Fibroblast of mammary gland (primary cell): ENCODE results near the gene MIGA1.

Experiments used
- DNase-seq: peaks from one replicate; pipeline ENCODE4 v3.0.0-alpha.2; 2010; ENCODE audit warnings: low read depth
- H3K4me3 ChIP-seq: 2 replicates; pipeline ENCODE4 v1.5.1; 2011; ENCODE audit warnings: low read depth, mild to moderate bottlenecking, low read length, moderate library complexity; ENCODE audit not compliant: control insufficient read depth
- CTCF ChIP-seq: conservative IDR thresholded peaks from 2 replicates; pipeline ENCODE4 v1.5.1; 2011; ENCODE audit warnings: low read depth, low read length, inconsistent platforms; ENCODE audit not compliant: control insufficient read depth, insufficient read depth

MIGA1 gene

GRCh38 chr1:77831976-77832711 lies 52.7 kb downstream of the MIGA1 start:
- TF ChIP-seq CTCF: no peak
- no peak overlapping the region for H3K4me3 ChIP-seq
- peak; percentile 86 for DNase-seq

GRCh38 chr1:77832901-77833300 lies 53.5 kb downstream of the MIGA1 start:
- peak; percentile 99 for DNase-seq
- H3K4me3 ChIP-seq: no peak overlapping the region
- no peak for TF ChIP-seq CTCF

GRCh38 chr1:77833521-77834100 lies 54.2 kb downstream of the MIGA1 start:
- TF ChIP-seq CTCF: no peak
- no peak overlapping the region for H3K4me3 ChIP-seq
- DNase-seq: peak; percentile 45

GRCh38 chr1:77834771-77835334 lies 55.4 kb downstream of the MIGA1 start:
- DNase-seq: peak; percentile 85
- no peak for TF ChIP-seq CTCF
- H3K4me3 ChIP-seq: no peak overlapping the region

- peak; percentile 10 for DNase-seq
- no peak overlapping the region for H3K4me3 ChIP-seq
- TF ChIP-seq CTCF: no peak
Observed at GRCh38 chr1:77841574-77841973, 62.1 kb downstream of the MIGA1 start.

GRCh38 chr1:77845951-77846350 lies 66.5 kb downstream of the MIGA1 start:
- no peak overlapping the region for H3K4me3 ChIP-seq
- no peak for DNase-seq
- no peak for TF ChIP-seq CTCF

GRCh38 chr1:77846966-77847365 lies 67.5 kb downstream of the MIGA1 start:
- no peak for TF ChIP-seq CTCF
- H3K4me3 ChIP-seq: no peak overlapping the region
- peak; percentile 48 for DNase-seq
